Heart right ventricle (tissue), 16 donors: ENCODE results near the gene GON7. TPM values are rescaled to one million over a fixed set of nuclear protein-coding genes. Genes with fewer than 3 reads are reported as not detected.
"Not testable (repeated sequence)": the region's sequence is repeated elsewhere in the genome, so short reads cannot be mapped to it uniquely, and the experiment has no call there.

Source experiments
- ATAC-seq, 8 donors: fragments of 200-7000 bp; cut with Tn5 transposase; one replicate each; pipeline ENCODE4 v1.9.1; 2020; ENCODE audit warnings: mild to moderate bottlenecking in 8 of 8, moderate library complexity in 8 of 8, moderate number of reproducible peaks in 1 of 8
- DNase-seq, 2 donors: peaks; one replicate each; pipeline ENCODE4 v3.0.0-alpha.2; 2020
- H3K27ac ChIP-seq, 10 donors: fragments of 200-600 bp; sonication (generic) in 2 of 10; one replicate each; pipeline versions ENCODE4 v1.5.0 to v1.8.0; 2020 to 2022; ENCODE audit warnings: mild to moderate bottlenecking in 3 of 10
- H3K27me3 ChIP-seq, 7 donors: fragments of 200-600 bp; one replicate each; pipeline ENCODE4 v1.8.0; 2021 to 2022; ENCODE audit warnings: mild to moderate bottlenecking in 2 of 7
- H3K36me3 ChIP-seq, 9 donors: fragments of 200-600 bp; sonication (generic) in 1 of 9; one replicate each; pipeline versions ENCODE4 v1.5.0 to v1.8.0; 2020 to 2022; ENCODE audit warnings: mild to moderate bottlenecking in 2 of 9
- H3K4me1 ChIP-seq, 9 donors: fragments of 200-600 bp; sonication (generic) in 1 of 9; one replicate each; pipeline versions ENCODE4 v1.5.0 to v1.8.0; 2020 to 2022; ENCODE audit warnings: mild to moderate bottlenecking in 4 of 9
- H3K4me3 ChIP-seq, 10 donors: fragments of 200-600 bp; sonication (generic) in 2 of 10; one replicate each; pipeline versions ENCODE4 v1.5.0 to v1.8.0; 2020 to 2022; ENCODE audit warnings: mild to moderate bottlenecking in 7 of 10, moderate library complexity in 2 of 10
- H3K9me3 ChIP-seq, 11 donors: fragments of 200-600 bp in 10 of 11; sonication (generic) in 2 of 11; one replicate each; pipeline versions ENCODE4 v1.5.0 to v1.8.0; 2013 to 2022; ENCODE audit warnings: mild to moderate bottlenecking in 2 of 11, control low read depth in 1 of 11, moderate library complexity in 1 of 11
- CTCF ChIP-seq, 9 donors: fragments of 200-600 bp; sonication (generic) in 2 of 9; IDR thresholded peaks; one replicate each; pipeline versions ENCODE4 v1.5.0 to v1.8.0; 2021 to 2022; ENCODE audit warnings: antibody characterized with exemption in 9 of 9, mild to moderate bottlenecking in 5 of 9, moderate library complexity in 1 of 9
- WGBS, 2 donors: extraction: QIAGEN DNeasy Blood & Tissue Kit; methylation state at CpG; one replicate each; pipeline ENCODE4 v1.1.7; 2013; ENCODE audit warnings: inconsistent platforms in 1 of 2; 5-methylcytosine and 5-hydroxymethylcytosine counted together
- intact Hi-C, 10 donors: fragments of 100-400 bp; cut with DNase I; formaldehyde crosslinking; loops; one replicate each; pipeline versions ENCODE4 v1.11.1 to v1.14.2; 2022
- polyA plus RNA-seq, 2 donors: library from polyadenylated mRNA; stranded (reverse); fragments of 200-250 nt; gene quantifications; one replicate each; pipeline ENCODE4 v1.2.3, GENCODE V29; 2013
- total RNA-seq, 10 donors: library from RNA; stranded (reverse); fragmentation: NEBNext Ultra II Directional in 3 of 10; extraction: Animal tissue kit (Norgen Biotek cat#: 25700) in 3 of 10; gene quantifications; one replicate each; pipeline versions ENCODE4 v1.2.1 to v1.2.4, GENCODE V29; 2021 to 2023
- donor health status: Arrhythmogenic right ventricular cardiomyopathy.
- donor health status: ischemic (EF 13 %, LVEDD 7.1; RV severe dilation, severe dysfunction).
- donor health status: healthy with polysubstance abuse.
- donor health status: DM: no; HTN: yes; CAD: no.
- donor health status: DM: no; HTN: no; CAD: no.
- donor health status: ischemic (EF 25% LVEDD 6.9; RV normal size, moderate dysfunction).
- donor health status: ischemic (EF 25% LVEDD 5.7; RV mildly dilated, moderate dysfunction).
- donor health status: healthy.
- donor health status: DM: yes; HTN: yes; CAD: no.
- donor health status: Ischemic cardiomyopathy.
- donor health status: ischemic (EF 35%, LVEDD 5.7; RV mildly dilated, moderate dysfunction).
- donor health status: nonischemic (EF 11% LVEDD 7.7; RV severe dilation, severe dysfunction).
- donor health status: DM: yes; HTN: yes; CAD: no.
- donor health status: PGD.
- donor health status: ischemic (EF 29% LVEDD 5.4; RV normal size, mild dysfunction).
- donor health status: nonischemic (EF 23%, LVEDD 6.1; RV moderate dilation, normal function).

GON7 gene
- total and polyA plus RNA-seq, 12 donors: 9.9 to 20.1 (median 15.1) TPM

- ATAC-seq: no peak
- 82 to 87% methylated on average over 6 of the region's 6 CpGs for WGBS, 2 donors
- no peak for DNase-seq
- H3K9me3 ChIP-seq: no peaks in the 10 kb centered on the region
- peaks cover 0 to 4% (median 0%) of the 10 kb centered on the region in 9 donors for H3K4me1 ChIP-seq
- intact Hi-C loops: no loop called here
- H3K4me3 ChIP-seq: no peak overlapping the region
- no peak for TF ChIP-seq CTCF (IDR thresholded peaks at IDR 0.05)
- H3K27ac ChIP-seq: no peak overlapping the region
- peaks cover 0 to 6% (median 0%) of the 10 kb centered on the region in 7 donors for H3K27me3 ChIP-seq
- no peaks in the 10 kb centered on the region for H3K36me3 ChIP-seq
Measured at GRCh38 chr14:93175492-93175891, 31.4 kb downstream of the GON7 start.

- 77 to 80% methylated on average over 5 of the region's 5 CpGs for WGBS, 2 donors
- H3K9me3 ChIP-seq, ATAC-seq, DNase-seq, intact Hi-C loops, H3K4me1 ChIP-seq, H3K36me3 ChIP-seq, H3K27me3 ChIP-seq, H3K4me3 ChIP-seq, H3K27ac ChIP-seq: not testable (repeated sequence)
Measured at GRCh38 chr14:93174731-93175130, 32.1 kb downstream of the GON7 start.

- Histone ChIP-seq H3K27ac (no peak overlapping the region), H3K4me1 (peaks cover 0 to 4% (median 0%) of the 10 kb centered on the region in 9 donors), H3K4me3 (no peak overlapping the region), H3K9me3 (no peaks in the 10 kb centered on the region), H3K27me3 (peaks cover 0 to 6% (median 0%) of the 10 kb centered on the region in 7 donors), H3K36me3 (no peaks in the 10 kb centered on the region)
- ATAC-seq: no peak
- no peak for TF ChIP-seq CTCF (IDR thresholded peaks at IDR 0.05)
- no peak for DNase-seq
- 38 to 40% methylated on average over 10 of the region's 10 CpGs for WGBS, 2 donors
- intact Hi-C loops: no loop called here
Measured at GRCh38 chr14:93173943-93174395, 32.9 kb downstream of the GON7 start.

GRCh38 chr14:93171376-93171775 lies 35.5 kb downstream of the GON7 start:
- ATAC-seq (no peak), DNase-seq (no peak)
- Histone ChIP-seq H3K4me1 (no peaks in the 10 kb centered on the region), H3K27me3 (peaks cover 0 to 6% (median 0%) of the 10 kb centered on the region in 7 donors), H3K9me3 (no peaks in the 10 kb centered on the region), H3K4me3 (no peak overlapping the region), H3K36me3 (no peaks in the 10 kb centered on the region), H3K27ac (no peak overlapping the region)
- intact Hi-C loops: no loop called here
- 89 to 95% methylated on average over 4 of the region's 4 CpGs for WGBS, 2 donors
- TF ChIP-seq CTCF (IDR thresholded peaks at IDR 0.05): no peak

GRCh38 chr14:93170141-93170540 lies 36.7 kb downstream of the GON7 start:
- H3K4me1 ChIP-seq, H3K4me3 ChIP-seq, H3K27me3 ChIP-seq, H3K9me3 ChIP-seq, DNase-seq, intact Hi-C loops, H3K27ac ChIP-seq, ATAC-seq, H3K36me3 ChIP-seq: not testable (repeated sequence)
- whole genome bisulfite sequencing, 2 donors: 95% methylated on average over 20 of the region's 20 CpGs

GRCh38 chr14:93169619-93170018 lies 37.2 kb downstream of the GON7 start:
- H3K27me3 ChIP-seq, H3K36me3 ChIP-seq, ATAC-seq, H3K9me3 ChIP-seq, intact Hi-C loops, H3K27ac ChIP-seq, DNase-seq, H3K4me3 ChIP-seq, H3K4me1 ChIP-seq: not testable (repeated sequence)
- WGBS, 2 donors: 67 to 71% methylated on average over 6 of the region's 6 CpGs

GRCh38 chr14:93168610-93169009 lies 38.3 kb downstream of the GON7 start:
- not testable (repeated sequence) for ATAC-seq, DNase-seq

GRCh38 chr14:93165271-93166265 lies 41.3 kb downstream of the GON7 start:
- H3K9me3 ChIP-seq, H3K4me3 ChIP-seq, H3K36me3 ChIP-seq, DNase-seq, H3K27me3 ChIP-seq, ATAC-seq, intact Hi-C loops, H3K27ac ChIP-seq, H3K4me1 ChIP-seq: not testable (repeated sequence)
- 86 to 93% methylated on average over 24 to 26 of the region's 26 CpGs for WGBS, 2 donors

More at GRCh38 chr14:93168610-93169009, 38.3 kb downstream of the GON7 start:
- H3K27ac ChIP-seq, H3K9me3 ChIP-seq, H3K36me3 ChIP-seq, H3K27me3 ChIP-seq, H3K4me1 ChIP-seq, H3K4me3 ChIP-seq, intact Hi-C loops: not testable (repeated sequence)
- 82 to 89% methylated on average over 9 of the region's 9 CpGs for WGBS, 2 donors
